Measurements from ENCODE around the gene CES4A.
"Not testable (repeated sequence)": the region's sequence is repeated elsewhere in the genome, so short reads cannot be mapped to it uniquely, and the experiment has no call there.

CES4A gene

DNA sequence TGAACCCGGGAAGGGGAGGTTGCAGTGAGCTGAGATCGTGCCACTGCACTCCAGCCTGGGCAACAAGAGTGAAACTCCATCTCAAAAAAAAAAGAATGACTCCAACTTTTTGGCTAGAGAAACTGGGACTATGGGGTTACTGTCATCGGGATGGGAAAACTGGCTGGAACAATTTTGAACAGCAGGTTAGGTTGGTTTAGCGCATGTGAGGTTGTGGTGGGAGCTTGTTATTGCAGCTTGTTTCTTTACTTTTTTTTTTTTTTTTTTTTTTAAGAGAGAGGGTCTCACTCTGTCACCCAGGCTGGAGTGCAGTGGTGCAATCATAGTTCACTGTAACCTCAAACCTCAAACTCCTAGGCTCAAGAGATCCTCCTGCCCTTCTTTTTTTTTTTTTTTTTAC is 53.1 kb downstream of the CES4A start:
- not testable (repeated sequence) for DNase-seq (ENCODE audit: low read depth in 1 of 2, low spot score in 1 of 2)

GRCh38 chr16:67043420-67043819 is 55.0 kb downstream of the CES4A start:
- DNase-seq (ENCODE audit: low read depth in 1 of 2, low spot score in 1 of 2), result no peak

DNA sequence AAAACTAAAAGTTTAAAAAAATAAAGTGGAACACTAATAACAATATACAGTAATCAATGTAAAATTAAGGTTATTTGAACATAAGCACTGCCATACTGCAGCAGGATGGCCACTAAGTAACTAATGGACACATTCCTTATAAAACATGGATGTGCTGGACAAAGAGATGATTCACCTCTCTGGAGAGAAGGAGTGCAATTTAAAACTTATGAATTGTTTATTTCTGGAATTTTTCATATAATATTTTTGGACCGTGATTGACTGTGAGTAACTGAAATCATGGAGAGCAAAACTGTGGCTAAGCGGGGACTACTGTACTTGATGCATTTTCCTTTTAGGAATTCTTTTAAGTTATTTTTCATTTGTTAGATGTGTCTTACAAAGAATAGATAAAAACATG is 62.4 kb downstream of the CES4A start:
- DNase-seq (ENCODE audit: low read depth in 1 of 2, low spot score in 1 of 2), result no peak

DNA sequence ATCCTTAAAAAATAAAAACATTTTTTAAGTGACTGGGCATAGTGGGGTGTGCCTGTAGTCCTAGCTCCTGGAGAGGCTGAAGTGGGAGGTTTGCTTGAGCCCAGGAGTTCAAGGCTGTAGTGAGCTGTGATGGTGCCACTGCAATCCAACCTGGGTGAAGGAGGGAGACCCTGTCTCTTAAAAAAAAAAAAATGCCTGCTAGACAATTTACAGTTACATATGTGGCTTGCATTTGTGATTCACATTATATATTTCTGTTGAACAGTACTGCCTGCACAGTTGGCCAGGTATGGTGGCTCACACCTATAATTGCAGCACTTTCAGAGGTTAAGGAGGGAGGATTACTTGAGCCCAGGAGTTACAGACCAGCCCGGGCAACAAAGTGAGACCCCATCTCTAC is 64.0 kb downstream of the CES4A start:
- DNase-seq (ENCODE audit: low read depth in 1 of 2, low spot score in 1 of 2), result no peak

DNA sequence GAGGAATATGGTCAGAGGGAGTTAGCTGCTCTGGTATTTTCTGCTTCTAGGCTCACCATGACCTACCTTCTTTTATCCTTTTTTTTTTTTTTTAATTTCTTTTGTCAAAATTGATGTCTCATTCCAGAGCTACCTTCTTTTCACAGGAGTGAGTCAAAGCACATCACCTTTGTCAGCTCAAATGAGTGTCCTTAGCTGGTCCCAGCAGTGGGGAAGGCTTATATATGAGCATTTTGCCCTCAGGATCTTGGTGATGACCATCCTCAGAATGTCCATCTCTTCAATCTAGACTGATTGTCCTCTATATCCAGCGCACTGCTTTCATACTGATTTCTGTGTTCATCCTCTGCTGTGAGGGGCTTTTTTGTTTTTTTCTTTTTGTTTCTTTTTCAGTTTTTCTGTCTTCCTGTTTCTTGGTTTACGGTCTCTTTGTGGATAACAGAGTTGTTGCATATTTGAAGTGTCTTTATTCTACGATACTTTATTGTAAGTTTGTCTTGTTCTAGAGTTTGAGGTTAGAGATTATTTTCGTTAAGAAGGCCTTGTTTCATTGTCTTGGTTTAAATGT is 65.5 kb downstream of the CES4A start:
- no peak for DNase-seq (ENCODE audit: low read depth in 1 of 2, low spot score in 1 of 2)

DNA sequence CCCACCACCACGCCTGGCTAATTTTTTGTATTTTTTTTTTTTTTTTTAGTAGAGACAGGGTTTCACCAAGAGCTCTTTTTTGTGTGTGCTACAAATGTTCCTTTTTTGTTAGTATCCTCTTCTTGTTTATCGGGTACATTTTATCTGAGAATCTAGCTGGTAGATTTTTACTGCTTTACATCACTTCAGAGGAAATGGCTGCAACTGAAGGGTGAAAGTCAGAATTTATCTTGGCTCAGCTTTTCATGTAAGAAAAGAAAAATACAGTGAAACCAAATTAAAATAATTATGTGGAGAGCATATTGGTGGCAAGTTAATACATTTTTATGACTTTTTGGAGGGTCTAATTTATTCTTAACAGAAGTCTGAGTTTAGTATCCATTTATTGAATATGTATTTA is 66.5 kb downstream of the CES4A start:
- DNase-seq (ENCODE audit: low read depth in 1 of 2, low spot score in 1 of 2), result no peak

GRCh38 chr16:67055712-67056487 is 67.5 kb downstream of the CES4A start:
- no peak for DNase-seq (ENCODE audit: low read depth in 1 of 2, low spot score in 1 of 2)
